ENCODE data around the gene RBP3.

The RBP3 gene

GRCh38 chr10:47374611-47375536, 26.7 kb downstream of the RBP3 start:
- Histone ChIP-seq H3K36me3 (ENCODE audit: control insufficient read depth, insufficient read depth, low read length) (no peaks in the 10 kb centered on the region), H3K4me3 (replicated peaks; ENCODE audit: low read depth, low read length) (no peak overlapping the region), H3K27me3 (replicated peaks; ENCODE audit: control insufficient read depth, insufficient read depth, low read length) (peaks cover 5% of the 10 kb centered on the region; the same call in 1 of the 2 replicates)
- DNase-seq (ENCODE audit: extremely low read depth, insufficient read length) = no peak
- no peak for TF ChIP-seq CTCF (IDR thresholded peaks at IDR 0.05; ENCODE audit: insufficient read depth, low read length, poor library complexity, severe bottlenecking)

- TF ChIP-seq CTCF (IDR thresholded peaks at IDR 0.05; ENCODE audit: insufficient read depth, low read length, poor library complexity, severe bottlenecking) = no peak
- Histone ChIP-seq H3K36me3 (ENCODE audit: control insufficient read depth, insufficient read depth, low read length) (no peaks in the 10 kb centered on the region), H3K27me3 (replicated peaks; ENCODE audit: control insufficient read depth, insufficient read depth, low read length) (peaks cover 7% of the 10 kb centered on the region), H3K4me3 (replicated peaks; ENCODE audit: low read depth, low read length) (no peak overlapping the region)
- DNase-seq (ENCODE audit: extremely low read depth, insufficient read length) = no peak
Observed at GRCh38 chr10:47376522-47377220, 28.5 kb downstream of the RBP3 start.

- Histone ChIP-seq H3K36me3 (ENCODE audit: control insufficient read depth, insufficient read depth, low read length) (no peaks in the 10 kb centered on the region), H3K27me3 (replicated peaks; ENCODE audit: control insufficient read depth, insufficient read depth, low read length) (peaks cover 7% of the 10 kb centered on the region)
- TF ChIP-seq CTCF (IDR thresholded peaks at IDR 0.05; ENCODE audit: insufficient read depth, low read length, poor library complexity, severe bottlenecking) = no peak
Observed at GRCh38 chr10:47378183-47378510, 30.0 kb downstream of the RBP3 start.

GRCh38 chr10:47378606-47379444, 30.7 kb downstream of the RBP3 start:
- DNase-seq (ENCODE audit: extremely low read depth, insufficient read length) = no peak
- no peak for TF ChIP-seq CTCF (IDR thresholded peaks at IDR 0.05; ENCODE audit: insufficient read depth, low read length, poor library complexity, severe bottlenecking)

More at GRCh38 chr10:47378183-47378510, 30.0 kb downstream of the RBP3 start:
- DNase-seq (ENCODE audit: extremely low read depth, insufficient read length) = no peak
- H3K4me3 ChIP-seq (replicated peaks; ENCODE audit: low read depth, low read length) = no peak overlapping the region

GRCh38 chr10:47379445-47379785, 31.3 kb downstream of the RBP3 start:
- no peak overlapping the region for H3K4me3 ChIP-seq (replicated peaks; ENCODE audit: low read depth, low read length)
- no peak for DNase-seq (ENCODE audit: extremely low read depth, insufficient read length)
- no peaks in the 10 kb centered on the region for H3K36me3 ChIP-seq (ENCODE audit: control insufficient read depth, insufficient read depth, low read length)
- no peak for TF ChIP-seq CTCF (IDR thresholded peaks at IDR 0.05; ENCODE audit: insufficient read depth, low read length, poor library complexity, severe bottlenecking)
- H3K27me3 ChIP-seq (replicated peaks; ENCODE audit: control insufficient read depth, insufficient read depth, low read length) = peaks cover 7% of the 10 kb centered on the region

More at GRCh38 chr10:47378606-47379444, 30.7 kb downstream of the RBP3 start:
- Histone ChIP-seq H3K27me3 (replicated peaks; ENCODE audit: control insufficient read depth, insufficient read depth, low read length) (peaks cover 7% of the 10 kb centered on the region), H3K4me3 (replicated peaks; ENCODE audit: low read depth, low read length) (no peak overlapping the region), H3K36me3 (ENCODE audit: control insufficient read depth, insufficient read depth, low read length) (no peaks in the 10 kb centered on the region)
